AG04450 (cell line): ENCODE data around the gene SPAG6. TPM values are rescaled to one million over a fixed set of nuclear protein-coding genes. Genes with fewer than 3 reads are reported as not detected.

Experiments
- CTCF ChIA-PET: fragments of 300-600, 350-600 bp; formaldehyde crosslinking; extraction: SDS; loops from one replicate; lab custom pipeline; 2022; ENCODE audit warnings: antibody characterized with exemption, inconsistent platforms; lab: Charles Lee
- POLR2A ChIA-PET: fragments of 350-600 bp; formaldehyde crosslinking; extraction: SDS; loops from one replicate; lab custom pipeline; 2021; ENCODE audit warnings: antibody characterized with exemption, inconsistent platforms; lab: Yijun Ruan, JAX
- DNase-seq: peaks from one replicate; pipeline ENCODE4 v3.0.0-alpha.2; 2011; ENCODE audit warnings: low read depth, low spot score
- H3K27ac ChIP-seq: one replicate; pipeline ENCODE4 v1.5.1; 2012; ENCODE audit warnings: low read depth, low read length, control low read depth
- H3K27me3 ChIP-seq: one replicate; pipeline ENCODE4 v1.6.0; 2012; ENCODE audit warnings: low read length; ENCODE audit not compliant: control insufficient read depth, insufficient read depth
- H3K4me3 ChIP-seq: 2 replicates; pipeline ENCODE4 v1.5.1; 2011; ENCODE audit warnings: mild to moderate bottlenecking, low read depth, low read length, control low read depth
- H3K9me3 ChIP-seq: 2 replicates; pipeline ENCODE4 v1.5.1; 2012; ENCODE audit warnings: low read length; ENCODE audit not compliant: control insufficient read depth, insufficient read depth
- polyA plus RNA-seq: library from polyadenylated mRNA; depleted of rRNA; stranded (reverse); fragments of >200 nt; gene quantifications from 2 replicates; pipeline ENCODE4 v1.2.3, GENCODE V29; 2011
- TF ChIP-seq, protein P1 (sequence below): IDR thresholded peaks from 2 replicates; pipeline ENCODE4 v1.5.1; 2011; ENCODE audit warnings: low read depth, low read length, control low read depth, inconsistent platforms

SPAG6 gene
- polyA plus RNA-seq, 1 experiment, result not detected

GRCh38 chr10:22318772-22319171, 26.5 kb upstream of the SPAG6 start:
- no peak overlapping the region for H3K27ac ChIP-seq
- ChIA-PET CTCF (interaction anchor here (1.3 kb wide), 1 partner anchor 670 kb away, joined by 6 read pairs; no protein-coding TSS in a partner anchor), POLR2A (no interaction called here)
- no peaks in the 10 kb centered on the region for H3K9me3 ChIP-seq
- DNase-seq, result no peak
- H3K27me3 ChIP-seq, result peaks cover 17% of the 10 kb centered on the region
- no peak overlapping the region for H3K4me3 ChIP-seq
- TF ChIP-seq, protein P1, sequence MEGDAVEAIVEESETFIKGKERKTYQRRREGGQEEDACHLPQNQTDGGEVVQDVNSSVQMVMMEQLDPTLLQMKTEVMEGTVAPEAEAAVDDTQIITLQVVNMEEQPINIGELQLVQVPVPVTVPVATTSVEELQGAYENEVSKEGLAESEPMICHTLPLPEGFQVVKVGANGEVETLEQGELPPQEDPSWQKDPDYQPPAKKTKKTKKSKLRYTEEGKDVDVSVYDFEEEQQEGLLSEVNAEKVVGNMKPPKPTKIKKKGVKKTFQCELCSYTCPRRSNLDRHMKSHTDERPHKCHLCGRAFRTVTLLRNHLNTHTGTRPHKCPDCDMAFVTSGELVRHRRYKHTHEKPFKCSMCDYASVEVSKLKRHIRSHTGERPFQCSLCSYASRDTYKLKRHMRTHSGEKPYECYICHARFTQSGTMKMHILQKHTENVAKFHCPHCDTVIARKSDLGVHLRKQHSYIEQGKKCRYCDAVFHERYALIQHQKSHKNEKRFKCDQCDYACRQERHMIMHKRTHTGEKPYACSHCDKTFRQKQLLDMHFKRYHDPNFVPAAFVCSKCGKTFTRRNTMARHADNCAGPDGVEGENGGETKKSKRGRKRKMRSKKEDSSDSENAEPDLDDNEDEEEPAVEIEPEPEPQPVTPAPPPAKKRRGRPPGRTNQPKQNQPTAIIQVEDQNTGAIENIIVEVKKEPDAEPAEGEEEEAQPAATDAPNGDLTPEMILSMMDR, result no peak

DNA sequence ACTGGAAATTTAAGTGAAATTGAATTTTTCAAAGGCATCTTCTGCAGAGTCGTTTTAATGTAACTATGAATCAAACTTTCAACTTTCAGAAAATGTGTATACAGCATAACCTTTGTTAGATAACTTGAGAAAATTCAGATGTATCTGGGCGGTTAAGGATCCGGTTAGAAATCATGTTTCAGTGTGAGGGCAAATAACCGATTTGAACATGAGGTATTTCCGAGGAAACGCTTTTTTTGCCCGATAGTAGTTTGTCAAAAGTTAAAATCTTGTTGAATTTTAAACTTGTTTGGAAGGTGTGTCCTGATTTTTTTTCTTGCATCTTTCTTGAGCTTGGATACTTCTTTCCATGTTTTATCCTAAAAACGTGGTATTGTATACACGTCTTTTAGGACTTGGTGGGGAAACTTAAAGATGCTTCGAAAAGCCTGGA, 25.7 kb upstream of the SPAG6 start:
- Histone ChIP-seq H3K27ac (no peak overlapping the region), H3K4me3 (no peak overlapping the region), H3K27me3 (peaks cover 17% of the 10 kb centered on the region), H3K9me3 (no peaks in the 10 kb centered on the region)
- CTCF ChIA-PET, result no interaction called here
- TF ChIP-seq, protein P1, result no peak
- no peak for DNase-seq
- POLR2A ChIA-PET, result no interaction called here

- no peak for DNase-seq
- peak overlapping the region; percentile 56 for H3K4me3 ChIP-seq
- POLR2A ChIA-PET, result no interaction called here
- H3K9me3 ChIP-seq, result no peaks in the 10 kb centered on the region
- H3K27me3 ChIP-seq, result peaks cover 17% of the 10 kb centered on the region
- CTCF ChIA-PET, result no interaction called here
- TF ChIP-seq, protein P1, result no peak
- no peak overlapping the region for H3K27ac ChIP-seq
Observed at GRCh38 chr10:22319980-22320558, 25.2 kb upstream of the SPAG6 start.

DNA sequence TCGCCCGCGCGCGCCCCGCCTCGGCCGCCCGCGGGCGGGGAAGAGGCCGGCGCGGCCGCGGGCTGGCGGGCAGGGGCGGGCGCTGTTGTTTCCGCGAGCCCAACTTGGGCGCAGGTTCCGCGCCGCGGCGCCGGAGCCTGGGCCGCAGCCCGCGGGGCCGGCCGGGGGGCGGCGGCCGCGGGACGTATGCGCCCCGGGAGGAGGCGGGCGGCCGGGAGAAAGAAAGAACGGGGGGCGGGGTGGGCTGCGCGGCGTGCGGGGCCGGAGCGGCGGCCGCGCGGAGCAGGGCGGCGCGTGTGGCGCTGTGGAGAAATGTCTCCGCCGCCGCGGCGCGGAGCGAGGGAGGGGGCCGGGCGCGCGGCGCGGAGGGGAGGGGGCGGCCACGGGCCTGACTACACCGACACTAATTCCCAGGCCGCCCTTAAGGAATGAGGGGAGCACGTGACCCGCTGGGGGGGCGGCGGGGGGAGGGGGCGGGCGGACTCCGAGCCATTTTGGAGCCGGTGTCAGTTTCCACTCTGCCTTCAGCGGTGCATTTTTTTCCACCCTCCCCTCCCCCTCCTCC, 24.6 kb upstream of the SPAG6 start, which contains the start of gene BMI1:
BMI1 (plus strand) TSS at position 509 of the 565 bp plus-strand sequence. CDS start 5,351 bp downstream, outside the sequence.
- DNase-seq, result peak; percentile 33
- CTCF ChIA-PET, result no interaction called here
- TF ChIP-seq, protein P1, result no peak
- H3K9me3 ChIP-seq, result no peaks in the 10 kb centered on the region
- POLR2A ChIA-PET, result interaction anchor here (1.4 kb wide), 1 partner anchor 19 kb away, joined by 3 read pairs; no protein-coding TSS in a partner anchor
- H3K27ac ChIP-seq, result no peak within 1 kb of the TSS
- H3K27me3 ChIP-seq, result peaks cover 17% of the 10 kb centered on the region
- H3K4me3 ChIP-seq, result peak within 1 kb of the TSS; percentile 67
